RWPE2 (cell line): Measurements from ENCODE around the gene JAK1.

ENCODE experiments used
- ATAC-seq: fragments of 200-7000 bp; cut with Tn5 transposase; 3 replicates; pipeline ENCODE4 v1.9.1; 2021; ENCODE audit warnings: low read depth
- DNase-seq: peaks from one replicate; pipeline ENCODE4 v3.0.0-alpha.2; 2020; ENCODE audit warnings: low spot score
- H3K27ac ChIP-seq: fragments of 450-650 bp; 2 replicates; pipeline ENCODE4 v1.5.1; 2017; ENCODE audit warnings: mild to moderate bottlenecking; ENCODE audit not compliant: poor library complexity, severe bottlenecking
- H3K27me3 ChIP-seq: fragments of 250-450 bp; sonication (Bioruptor Pico); 2 replicates; pipeline ENCODE4 v1.5.1; 2021; ENCODE audit warnings: mild to moderate bottlenecking, moderate library complexity; ENCODE audit not compliant: insufficient read depth, poor library complexity, severe bottlenecking
- H3K36me3 ChIP-seq: fragments of 250-450 bp; sonication (Bioruptor Pico); 2 replicates; pipeline ENCODE4 v1.5.1; 2020; ENCODE audit warnings: low read depth, mild to moderate bottlenecking, moderate library complexity
- H3K4me1 ChIP-seq: fragments of 250-450 bp; sonication (Bioruptor Pico); 2 replicates; pipeline ENCODE4 v1.5.1; 2021; ENCODE audit warnings: mild to moderate bottlenecking, moderate library complexity; ENCODE audit not compliant: insufficient read depth, poor library complexity, severe bottlenecking
- H3K4me3 ChIP-seq: fragments of 250-450 bp; sonication (Bioruptor Pico); 2 replicates; pipeline ENCODE4 v1.5.1; 2021; ENCODE audit warnings: mild to moderate bottlenecking, moderate library complexity; ENCODE audit not compliant: severe bottlenecking
- H3K9me3 ChIP-seq: fragments of 250-450 bp; sonication (Bioruptor Pico); 2 replicates; pipeline ENCODE4 v1.5.1; 2021; ENCODE audit warnings: mild to moderate bottlenecking, moderate library complexity; ENCODE audit not compliant: severe bottlenecking
- TF ChIP-seq, protein P1 (sequence below): fragments of 450-650 bp; IDR thresholded peaks from one replicate; pipeline ENCODE4 v1.5.1; 2017; ENCODE audit warnings: mild to moderate bottlenecking, moderate library complexity; ENCODE audit not compliant: poor library complexity, severe bottlenecking

Gene JAK1

DNA sequence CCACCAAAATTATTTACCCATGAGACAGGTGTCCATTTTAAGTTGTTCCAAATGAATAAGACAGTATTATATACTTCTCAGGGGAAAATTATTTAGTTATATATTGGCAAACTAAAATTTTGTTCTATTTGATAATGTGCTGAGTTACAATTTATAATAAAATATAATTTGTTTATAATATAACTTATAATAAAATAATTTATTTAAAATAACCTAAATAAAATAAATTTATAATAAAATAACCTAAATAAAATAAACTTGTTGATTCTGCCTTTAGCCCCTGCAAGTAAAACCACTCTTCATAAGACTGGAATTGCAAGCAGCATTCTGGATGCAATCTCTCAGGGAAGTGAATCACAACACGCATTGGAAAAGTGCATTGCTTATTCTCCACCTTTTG is 151.9 kb downstream of the JAK1 start:
- peaks cover 6% of the 10 kb centered on the region for H3K36me3 ChIP-seq
- H3K27ac ChIP-seq, result no peak overlapping the region
- H3K9me3 ChIP-seq, result no peaks in the 10 kb centered on the region
- TF ChIP-seq, protein P1, sequence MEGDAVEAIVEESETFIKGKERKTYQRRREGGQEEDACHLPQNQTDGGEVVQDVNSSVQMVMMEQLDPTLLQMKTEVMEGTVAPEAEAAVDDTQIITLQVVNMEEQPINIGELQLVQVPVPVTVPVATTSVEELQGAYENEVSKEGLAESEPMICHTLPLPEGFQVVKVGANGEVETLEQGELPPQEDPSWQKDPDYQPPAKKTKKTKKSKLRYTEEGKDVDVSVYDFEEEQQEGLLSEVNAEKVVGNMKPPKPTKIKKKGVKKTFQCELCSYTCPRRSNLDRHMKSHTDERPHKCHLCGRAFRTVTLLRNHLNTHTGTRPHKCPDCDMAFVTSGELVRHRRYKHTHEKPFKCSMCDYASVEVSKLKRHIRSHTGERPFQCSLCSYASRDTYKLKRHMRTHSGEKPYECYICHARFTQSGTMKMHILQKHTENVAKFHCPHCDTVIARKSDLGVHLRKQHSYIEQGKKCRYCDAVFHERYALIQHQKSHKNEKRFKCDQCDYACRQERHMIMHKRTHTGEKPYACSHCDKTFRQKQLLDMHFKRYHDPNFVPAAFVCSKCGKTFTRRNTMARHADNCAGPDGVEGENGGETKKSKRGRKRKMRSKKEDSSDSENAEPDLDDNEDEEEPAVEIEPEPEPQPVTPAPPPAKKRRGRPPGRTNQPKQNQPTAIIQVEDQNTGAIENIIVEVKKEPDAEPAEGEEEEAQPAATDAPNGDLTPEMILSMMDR, result no peak
- H3K4me1 ChIP-seq, result no peaks in the 10 kb centered on the region
- DNase-seq (no peak), ATAC-seq (no peak)
- no peaks in the 10 kb centered on the region for H3K27me3 ChIP-seq
- H3K4me3 ChIP-seq, result no peak overlapping the region

- Histone ChIP-seq H3K36me3 (peaks cover 6% of the 10 kb centered on the region), H3K27me3 (no peaks in the 10 kb centered on the region), H3K4me1 (no peaks in the 10 kb centered on the region), H3K27ac (no peak overlapping the region), H3K4me3 (no peak overlapping the region), H3K9me3 (no peaks in the 10 kb centered on the region)
- no peak for ATAC-seq
- no peak for DNase-seq
- TF ChIP-seq, protein P1, result no peak
Observed at GRCh38 chr1:64811131-64811530, 155.2 kb downstream of the JAK1 start.

DNA sequence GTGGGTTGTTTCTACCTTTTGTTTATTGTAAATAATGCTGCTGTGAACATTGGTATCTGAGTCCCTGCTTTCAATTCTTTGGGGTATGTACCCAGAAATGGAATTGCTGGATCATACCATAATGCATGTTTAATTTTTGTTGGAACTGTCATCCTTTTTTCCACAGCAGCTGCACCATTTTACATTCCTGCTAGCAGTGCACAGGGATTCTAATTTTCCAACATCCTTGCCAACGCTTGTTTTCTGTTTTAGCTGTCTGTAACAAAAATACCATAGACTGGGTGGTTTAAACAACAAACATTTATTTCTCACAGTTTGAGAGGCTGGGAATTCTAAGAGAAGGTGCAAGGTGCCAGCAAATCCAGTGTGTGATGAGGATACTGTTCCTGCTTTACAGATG is 156.3 kb downstream of the JAK1 start:
- DNase-seq, result no peak
- Histone ChIP-seq H3K4me1 (no peaks in the 10 kb centered on the region), H3K36me3 (peaks cover 6% of the 10 kb centered on the region; the same call in 1 of the 2 replicates), H3K9me3 (no peaks in the 10 kb centered on the region), H3K27ac (no peak overlapping the region), H3K4me3 (no peak overlapping the region), H3K27me3 (no peaks in the 10 kb centered on the region)
- ATAC-seq, result no peak
- TF ChIP-seq, protein P1, result no peak

GRCh38 chr1:64809309-64809708 is 157.0 kb downstream of the JAK1 start:
- Histone ChIP-seq H3K36me3 (peaks cover 6% of the 10 kb centered on the region; the same call in 1 of the 2 replicates), H3K27ac (no peak overlapping the region), H3K9me3 (no peaks in the 10 kb centered on the region), H3K4me1 (no peaks in the 10 kb centered on the region), H3K27me3 (no peaks in the 10 kb centered on the region), H3K4me3 (no peak overlapping the region)
- DNase-seq (no peak), ATAC-seq (no peak)
- TF ChIP-seq, protein P1, result no peak

DNA sequence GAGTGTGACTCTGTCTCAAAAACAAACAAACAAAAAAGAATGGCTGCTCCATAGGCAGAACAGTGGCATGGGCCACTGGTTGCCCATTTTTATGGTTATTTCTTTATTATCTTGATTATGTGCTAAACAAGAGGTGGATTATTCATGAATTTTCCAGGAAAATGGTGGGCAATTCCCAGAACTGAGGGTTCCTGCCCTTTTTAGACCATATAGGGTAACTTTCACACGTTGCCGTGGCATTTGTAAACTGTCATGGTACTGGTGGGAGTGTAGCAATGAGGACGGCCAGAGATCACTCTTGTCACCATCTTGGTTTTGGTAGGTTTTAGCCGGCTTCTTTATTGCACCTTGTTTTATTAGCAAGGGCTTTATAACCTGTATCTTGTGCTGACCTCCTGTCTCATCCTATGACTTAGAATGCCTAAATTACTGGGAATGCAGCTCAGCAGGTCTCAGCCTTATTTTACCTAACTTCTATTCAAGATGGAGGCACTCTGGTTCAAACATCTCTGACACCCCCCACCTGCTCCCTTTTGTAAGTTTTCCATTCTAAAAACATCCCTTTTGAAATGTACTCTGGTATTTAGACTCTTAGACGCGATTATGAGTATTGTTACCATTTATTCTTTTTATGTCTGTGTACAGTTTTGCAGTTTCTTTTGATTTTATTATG is 164.4 kb downstream of the JAK1 start:
- TF ChIP-seq, protein P1, result no peak
- no peak for ATAC-seq

More for the DNA sequence above, 164.4 kb downstream of the JAK1 start:
- no peaks in the 10 kb centered on the region for H3K4me1 ChIP-seq
- no peaks in the 10 kb centered on the region for H3K9me3 ChIP-seq
- H3K27me3 ChIP-seq, result no peaks in the 10 kb centered on the region
- no peak overlapping the region for H3K4me3 ChIP-seq
- DNase-seq, result no peak
- H3K36me3 ChIP-seq, result peaks cover 6% of the 10 kb centered on the region; the same call in 1 of the 2 replicates
- H3K27ac ChIP-seq, result no peak overlapping the region
